NCI-H1436 treated with DMSO at 0.1 percent for 48 hours (cell line): ENCODE results near the gene HTR1D.

ENCODE experiments used
- DNase-seq: peaks from one replicate; lab custom pipeline; 2025; lab: John Stamatoyannopoulos, UW

The HTR1D gene

DNA sequence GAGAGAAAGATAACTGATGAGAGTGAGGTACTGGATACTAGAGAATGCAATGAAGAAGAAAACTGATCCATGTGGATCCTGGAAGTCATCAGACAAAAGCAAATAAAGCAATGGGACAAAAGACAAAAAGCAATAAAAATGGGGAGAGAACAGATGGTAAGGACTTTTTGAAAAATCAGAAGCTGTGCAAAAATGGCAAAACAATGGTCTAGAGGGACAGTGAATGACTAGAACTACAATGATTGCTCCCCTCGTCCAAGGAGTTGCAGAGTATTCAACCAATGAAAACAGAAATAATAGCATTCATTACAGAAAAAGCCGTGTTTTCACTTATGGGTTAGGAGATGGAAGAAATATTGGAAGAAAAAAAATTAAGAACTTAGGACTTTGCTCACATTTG is 67.2 kb downstream of the HTR1D start:
- no peak for DNase-seq

DNA sequence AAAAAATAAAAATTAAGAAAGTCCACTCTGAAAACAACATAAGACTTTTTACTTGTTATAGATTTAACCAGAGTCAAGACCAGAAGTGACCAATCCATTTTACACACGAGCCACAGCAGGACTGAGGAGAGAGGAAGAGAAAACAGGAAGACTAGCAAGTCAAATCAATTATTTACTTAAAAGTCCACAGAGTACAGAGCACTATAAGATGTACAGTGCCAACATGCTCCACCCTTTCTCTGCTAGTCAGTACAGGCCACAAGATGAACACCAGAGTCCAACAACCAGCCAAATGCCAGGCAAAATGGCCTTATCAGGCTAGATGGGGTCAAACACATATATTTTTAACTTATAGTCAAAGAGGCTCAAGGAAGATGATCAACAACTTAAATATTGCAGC is 68.2 kb downstream of the HTR1D start:
- no peak for DNase-seq

DNA sequence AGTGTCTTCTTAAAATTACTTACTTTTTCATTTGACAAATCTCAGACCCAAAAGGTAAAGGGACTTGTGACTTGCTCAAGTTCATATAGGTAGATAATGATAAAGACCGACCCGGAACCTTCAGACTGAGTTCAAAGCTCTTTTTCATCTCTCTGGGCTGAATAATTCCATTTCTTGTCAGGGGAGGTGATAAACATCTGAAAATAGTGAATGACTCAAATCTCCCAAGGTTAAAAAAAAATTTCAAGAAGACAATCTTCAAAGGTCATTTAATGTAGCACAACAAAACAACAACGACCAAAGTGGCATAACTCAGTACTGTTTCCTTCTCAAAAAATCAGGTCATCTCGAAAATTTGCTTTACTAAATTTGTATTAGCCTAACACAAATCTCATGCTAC is 69.2 kb downstream of the HTR1D start:
- DNase-seq, result no peak
